Limb (tissue), 2 donors: ENCODE results near the gene HLA-G.
"Not testable (repeated sequence)": the region's sequence is repeated elsewhere in the genome, so short reads cannot be mapped to it uniquely, and the experiment has no call there.

ENCODE experiments used
- DNase-seq, 2 donors: peaks; one replicate each; pipeline ENCODE4 v3.0.0-alpha.2; 2016; ENCODE audit errors: extremely low spot score in 2 of 2

Gene HLA-G

GRCh38 chr6:29827579-29828470, at the start of gene HLA-G:
Gene HLA-G (plus strand): TSS chr6:29827825. CDS start chr6:29827845, 20 bp downstream.
- DNase-seq = no peak

GRCh38 chr6:29780019-29780698, 47.5 kb upstream of the HLA-G start:
- not testable (repeated sequence) for DNase-seq

GRCh38 chr6:29789176-29789575, 38.4 kb upstream of the HLA-G start:
- DNase-seq = no peak

GRCh38 chr6:29790626-29791025, 37.0 kb upstream of the HLA-G start:
- DNase-seq = no peak

- no peak for DNase-seq
Measured at GRCh38 chr6:29791162-29791561, 36.5 kb upstream of the HLA-G start.

GRCh38 chr6:29791786-29792122, 35.9 kb upstream of the HLA-G start:
- DNase-seq = no peak

- peak in 1 of 2 donors; percentile 41 for DNase-seq
Measured at GRCh38 chr6:29792123-29793035, 35.2 kb upstream of the HLA-G start.

GRCh38 chr6:29793036-29793356, 34.6 kb upstream of the HLA-G start:
- no peak for DNase-seq

GRCh38 chr6:29793796-29794195, 33.8 kb upstream of the HLA-G start:
- no peak for DNase-seq

- no peak for DNase-seq
Measured at GRCh38 chr6:29796026-29796425, 31.6 kb upstream of the HLA-G start.

- no peak for DNase-seq
Measured at GRCh38 chr6:29797135-29797534, 30.5 kb upstream of the HLA-G start.

GRCh38 chr6:29797966-29798365, 29.7 kb upstream of the HLA-G start:
- DNase-seq = no peak

GRCh38 chr6:29800254-29800653, 27.4 kb upstream of the HLA-G start:
- no peak for DNase-seq

GRCh38 chr6:29806387-29806786, 21.2 kb upstream of the HLA-G start:
- DNase-seq = no peak

- no peak for DNase-seq
Measured at GRCh38 chr6:29809249-29809648, 18.4 kb upstream of the HLA-G start.

GRCh38 chr6:29810371-29810770, 17.3 kb upstream of the HLA-G start:
- no peak for DNase-seq

- DNase-seq = no peak
Measured at GRCh38 chr6:29811377-29811776, 16.2 kb upstream of the HLA-G start.

GRCh38 chr6:29813066-29813465, 14.6 kb upstream of the HLA-G start:
- no peak for DNase-seq

- DNase-seq = no peak
Measured at GRCh38 chr6:29813809-29814208, 13.8 kb upstream of the HLA-G start.

- no peak for DNase-seq
Measured at GRCh38 chr6:29814379-29815117, 13.1 kb upstream of the HLA-G start.

GRCh38 chr6:29815118-29815750, 12.4 kb upstream of the HLA-G start:
- DNase-seq = no peak
